HCT116 (cell line): ENCODE data around the gene VWC2. TPM values are rescaled to one million over a fixed set of nuclear protein-coding genes. Genes with fewer than 3 reads are reported as not detected.

Source experiments
- ATAC-seq: fragments of 200-7000 bp; cut with Tn5 transposase; 2 replicates; pipeline ENCODE4 v1.9.1; 2020; ENCODE audit warnings: mild to moderate bottlenecking, moderate library complexity
- BruUV-seq: library from RNA; stranded (reverse); fragments of 400-500 nt; replicated peaks from 2 replicates; lab custom pipeline; 2021; lab: Mats Ljungman, UMichigan
- CTCF ChIA-PET: fragments of 300-600 bp; sonication (Branson Sonifier 250); formaldehyde crosslinking; loops from one replicate; lab custom pipeline; 2021; ENCODE audit warnings: antibody characterized with exemption; lab: Charles Lee
- POLR2A ChIA-PET: fragments of 300-600, 350-600 bp; sonication (Branson Sonifier 250); formaldehyde crosslinking; loops from one replicate; lab custom pipeline; 2021; ENCODE audit warnings: antibody characterized with exemption; lab: Charles Lee
- RAD21 ChIA-PET, 2 experiments: fragments of 300-600 bp; sonication (Branson Sonifier 250); formaldehyde crosslinking; loops; one replicate each; lab custom pipeline; 2023; ENCODE audit warnings: low total read pairs in 2 of 2; ENCODE audit not compliant: uncharacterized antibody in 2 of 2, unreplicated experiment in 2 of 2, low non-redundant PET in 1 of 2; lab: Charles Lee
- DNase-seq: peaks from one replicate; pipeline ENCODE4 v3.0.0-alpha.2; 2010; ENCODE audit warnings: low read depth, low spot score
- H2AFZ ChIP-seq: fragments of 200-600 bp; shearing (Covaris generic), sonication (generic); 2 replicates; pipeline ENCODE4 v1.6.1; 2017; ENCODE audit warnings: low read depth, mixed run types, mixed read lengths, antibody characterized with exemption, low read length; ENCODE audit not compliant: poor library complexity, severe bottlenecking
- H3K27ac ChIP-seq: 2 replicates; pipeline ENCODE4 v1.5.1; 2012; ENCODE audit warnings: low read depth, low read length
- H3K27me3 ChIP-seq: fragments of 200-600 bp; sonication (generic); 2 replicates; pipeline ENCODE4 v1.6.1; 2016; ENCODE audit warnings: mixed run types, low read length, mixed read lengths; ENCODE audit not compliant: insufficient read depth
- H3K36me3 ChIP-seq, 2 experiments: fragments of 200-500 bp in 1 of 2; fragments of 200-600 bp in 1 of 2; sonication (Bioruptor generic) in 1 of 2; sonication (generic) in 1 of 2; 2 replicates each; pipeline versions ENCODE4 v1.5.1 to v1.6.1; 2014 to 2016; ENCODE audit warnings: low read length in 2 of 2, inconsistent platforms in 1 of 2, mixed read lengths in 1 of 2, mixed run types in 1 of 2; ENCODE audit not compliant: insufficient read depth in 2 of 2, control insufficient read depth in 1 of 2
- H3K4me1 ChIP-seq, 2 experiments: fragments of 200-600 bp in 1 of 2; sonication (generic) in 1 of 2; 2 replicates each; pipeline versions ENCODE4 v1.5.1 to v1.6.1; 2012 to 2017; ENCODE audit warnings: low read length in 2 of 2, inconsistent platforms in 1 of 2, mild to moderate bottlenecking in 1 of 2, mixed read lengths in 1 of 2, mixed run types in 1 of 2, moderate library complexity in 1 of 2; ENCODE audit not compliant: insufficient read depth in 2 of 2, control insufficient read depth in 1 of 2
- H3K4me2 ChIP-seq: fragments of 200-600 bp; sonication (generic); 2 replicates; pipeline ENCODE4 v1.6.1; 2017; ENCODE audit warnings: mixed run types, low read length, mixed read lengths
- H3K4me3 ChIP-seq, 2 experiments: fragments of 200-600 bp in 1 of 2; sonication (generic) in 1 of 2; replicated peaks in 1 of 2; 2 replicates each; pipeline ENCODE4 v1.5.1; 2011 to 2016; ENCODE audit warnings: low read length in 2 of 2, control low read depth in 1 of 2, low read depth in 1 of 2, mild to moderate bottlenecking in 1 of 2, mixed read lengths in 1 of 2, mixed run types in 1 of 2
- H3K79me2 ChIP-seq: fragments of 200-600 bp; sonication (generic); 2 replicates; pipeline ENCODE4 v1.6.1; 2017; ENCODE audit warnings: mild to moderate bottlenecking, mixed run types, low read length, moderate library complexity, mixed read lengths; ENCODE audit not compliant: insufficient read depth
- H3K9ac ChIP-seq: fragments of 200-600 bp; sonication (generic); 2 replicates; pipeline ENCODE4 v1.6.1; 2016; ENCODE audit warnings: low read length, mixed read lengths
- H3K9me2 ChIP-seq: fragments of 200-600 bp; sonication (generic), shearing (Covaris generic); 2 replicates; pipeline ENCODE4 v1.6.1; 2017; ENCODE audit warnings: mixed run types, mild to moderate bottlenecking, moderate library complexity; ENCODE audit not compliant: insufficient read depth
- H3K9me3 ChIP-seq, 2 experiments: fragments of 200-500 bp in 1 of 2; fragments of 200-600 bp in 1 of 2; sonication (Bioruptor generic) in 1 of 2; sonication (generic) in 1 of 2; 2 replicates each; pipeline ENCODE4 v1.6.1; 2014 to 2017; ENCODE audit warnings: low read length in 2 of 2, mixed read lengths in 2 of 2, inconsistent platforms in 1 of 2, low read depth in 1 of 2, mild to moderate bottlenecking in 1 of 2, mixed run types in 1 of 2, moderate library complexity in 1 of 2; ENCODE audit not compliant: control insufficient read depth in 1 of 2, insufficient read depth in 1 of 2
- H4K20me1 ChIP-seq: fragments of 200-600 bp; sonication (generic), shearing (Covaris generic); 2 replicates; pipeline ENCODE4 v1.6.1; 2017; ENCODE audit warnings: mixed run types, mild to moderate bottlenecking, moderate library complexity; ENCODE audit not compliant: insufficient read depth
- CEBPB ChIP-seq: IDR thresholded peaks from 2 replicates; pipeline ENCODE4 v1.6.1; 2012; ENCODE audit warnings: low read depth
- ELF1 ChIP-seq: IDR thresholded peaks from 2 replicates; pipeline ENCODE4 v1.6.1; 2012; ENCODE audit warnings: low read depth, borderline replicate concordance
- EZH2 ChIP-seq: fragments of 200-600 bp; sonication (generic); IDR thresholded peaks from 2 replicates; pipeline ENCODE4 v1.6.1; 2017; ENCODE audit warnings: antibody characterized with exemption, mixed run types
- JUND ChIP-seq: IDR thresholded peaks from 2 replicates; pipeline ENCODE4 v1.6.1; 2012
- MAX ChIP-seq: IDR thresholded peaks from 2 replicates; pipeline ENCODE4 v1.6.1; 2012
- POLR2A ChIP-seq: IDR thresholded peaks from 2 replicates; pipeline ENCODE4 v1.7.0; 2011; ENCODE audit warnings: borderline replicate concordance; ENCODE audit not compliant: insufficient read depth, insufficient read length; ENCODE audit errors: extremely low read depth
- POLR2AphosphoS5 ChIP-seq: IDR thresholded peaks from 2 replicates; pipeline ENCODE4 v1.6.1; 2011; ENCODE audit warnings: mild to moderate bottlenecking, low read depth, low read length, moderate library complexity
- REST ChIP-seq: IDR thresholded peaks from 2 replicates; pipeline ENCODE4 v1.6.1; 2012; ENCODE audit warnings: low read depth
- SP1 ChIP-seq: IDR thresholded peaks from 2 replicates; pipeline ENCODE4 v1.6.1; 2012; ENCODE audit warnings: low read depth
- SRF ChIP-seq: IDR thresholded peaks from 2 replicates; pipeline ENCODE4 v1.6.1; 2012; ENCODE audit warnings: low read depth
- TCF7L2 ChIP-seq: IDR thresholded peaks from 2 replicates; pipeline ENCODE4 v1.7.0; 2011; ENCODE audit warnings: borderline replicate concordance, inconsistent platforms; ENCODE audit not compliant: insufficient read depth, insufficient read length; ENCODE audit errors: extremely low read depth
- YY1 ChIP-seq: IDR thresholded peaks from 2 replicates; pipeline ENCODE4 v1.6.1; 2011; ENCODE audit warnings: low read length, low read depth, moderate library complexity, mild to moderate bottlenecking; ENCODE audit not compliant: insufficient replicate concordance; ENCODE audit errors: extremely low read depth
- ZBTB33 ChIP-seq: IDR thresholded peaks from 2 replicates; pipeline ENCODE4 v1.6.1; 2011; ENCODE audit warnings: mild to moderate bottlenecking, low read length, moderate library complexity; ENCODE audit not compliant: insufficient replicate concordance; ENCODE audit errors: extremely low read depth
- ZNF274 ChIP-seq: fragments of 200-500 bp; sonication (Bioruptor generic); IDR thresholded peaks from 2 replicates; pipeline ENCODE4 v1.6.1; 2014; ENCODE audit warnings: mild to moderate bottlenecking, low read depth, low read length, inconsistent platforms
- intact Hi-C: fragments of 100-400 bp; cut with micrococcal nuclease; formaldehyde crosslinking; loops from 2 replicates; pipeline ENCODE4 v1.10.0; 2022
- total RNA-seq: library from RNA; stranded (reverse); gene quantifications from one replicate; pipeline ENCODE4 v1.2.1, GENCODE V29; 2021; ENCODE audit not compliant: unreplicated experiment
- TF ChIP-seq, protein P1 (sequence below): IDR thresholded peaks from 2 replicates; pipeline ENCODE4 v1.6.1; 2012

The VWC2 gene
- total RNA-seq, 1 experiment from 2014 or later, result not detected

- no peaks in the 10 kb centered on the region for H4K20me1 ChIP-seq
- H3K27me3 ChIP-seq, result no peaks in the 10 kb centered on the region
- no peak overlapping the region for H2AFZ ChIP-seq
- ChIA-PET CTCF (no interaction called here), RAD21 (no interaction called here), POLR2A (no interaction called here)
- no TSS peak for BruUV-seq
- H3K9me3 ChIP-seq, result no peaks in the 10 kb centered on the region
- no peaks in the 10 kb centered on the region for H3K4me1 ChIP-seq
- intact Hi-C loops, result no loop called here
- no peak overlapping the region for H3K9ac ChIP-seq
- no peak overlapping the region for H3K27ac ChIP-seq
- no peak overlapping the region for H3K4me2 ChIP-seq
- ATAC-seq (no peak), DNase-seq (no peak)
- H3K36me3 ChIP-seq, result no peaks in the 10 kb centered on the region; a peak in 1 of 4 replicates
- TF ChIP-seq ZNF274 (no peak), POLR2A (no peak), SP1 (no peak), POLR2AphosphoS5 (no peak), TCF7L2 (no peak), CEBPB (no peak), JUND (no peak)
- no peaks in the 10 kb centered on the region for H3K9me2 ChIP-seq
- no peaks in the 10 kb centered on the region for H3K79me2 ChIP-seq
- H3K4me3 ChIP-seq, result no peak overlapping the region
These were observed 138.5 kb downstream of the VWC2 start for GRCh38 chr7:49911909-49912308.

GRCh38 chr7:49926720-49927119 lies 153.3 kb downstream of the VWC2 start:
- no peaks in the 10 kb centered on the region for H3K9me3 ChIP-seq
- ATAC-seq, result no peak
- no peak overlapping the region for H3K4me2 ChIP-seq
- intact Hi-C loops, result no loop called here
- BruUV-seq, result no TSS peak
- H3K36me3 ChIP-seq, result no peaks in the 10 kb centered on the region
- no peaks in the 10 kb centered on the region for H3K9me2 ChIP-seq
- POLR2A ChIA-PET, result no interaction called here
- no peaks in the 10 kb centered on the region for H4K20me1 ChIP-seq
- CTCF ChIA-PET, result no interaction called here
- no peak overlapping the region for H2AFZ ChIP-seq
- H3K4me1 ChIP-seq, result no peaks in the 10 kb centered on the region
- RAD21 ChIA-PET, result no interaction called here
- no peaks in the 10 kb centered on the region for H3K27me3 ChIP-seq
- H3K79me2 ChIP-seq, result no peaks in the 10 kb centered on the region
- no peak overlapping the region for H3K4me3 ChIP-seq
- no peak for DNase-seq
- no peak overlapping the region for H3K27ac ChIP-seq
- H3K9ac ChIP-seq, result no peak overlapping the region
- TF ChIP-seq POLR2AphosphoS5 (no peak), MAX (no peak), YY1 (no peak), JUND (no peak), REST (no peak), ZBTB33 (no peak), SRF (no peak), SP1 (no peak), ELF1 (no peak), EZH2 (no peak), CEBPB (no peak), ZNF274 (no peak)
- TF ChIP-seq, protein P1, sequence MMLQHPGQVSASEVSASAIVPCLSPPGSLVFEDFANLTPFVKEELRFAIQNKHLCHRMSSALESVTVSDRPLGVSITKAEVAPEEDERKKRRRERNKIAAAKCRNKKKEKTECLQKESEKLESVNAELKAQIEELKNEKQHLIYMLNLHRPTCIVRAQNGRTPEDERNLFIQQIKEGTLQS, result no peak
